GM04503 (cell line): ENCODE data around the gene DMTF1.
"Not testable (repeated sequence)": the region's sequence is repeated elsewhere in the genome, so short reads cannot be mapped to it uniquely, and the experiment has no call there.

ENCODE experiments used
- DNase-seq: peaks from one replicate; pipeline ENCODE4 v3.0.0-alpha.2; 2012; ENCODE audit warnings: low read depth

Gene DMTF1

GRCh38 chr7:87226495-87226894 lies 74.2 kb downstream of the DMTF1 start:
- no peak for DNase-seq

GRCh38 chr7:87231258-87231657 lies 79.0 kb downstream of the DMTF1 start:
- DNase-seq, result no peak

- DNase-seq, result no peak
Measured at GRCh38 chr7:87231711-87232110, 79.5 kb downstream of the DMTF1 start.

GRCh38 chr7:87234949-87235348 lies 82.7 kb downstream of the DMTF1 start:
- DNase-seq, result no peak

GRCh38 chr7:87238464-87239051 lies 86.3 kb downstream of the DMTF1 start:
- DNase-seq, result not testable (repeated sequence)

- DNase-seq, result not testable (repeated sequence)
Measured at GRCh38 chr7:87245671-87246070, 93.4 kb downstream of the DMTF1 start.
